GM18951 (cell line): ENCODE results near the gene DNAH14.
"Not testable (repeated sequence)": the region's sequence is repeated elsewhere in the genome, so short reads cannot be mapped to it uniquely, and the experiment has no call there.

Experiments
- POLR2A ChIP-seq: IDR thresholded peaks from 4 replicates; pipeline ENCODE4 v1.6.1; 2011; ENCODE audit warnings: mild to moderate bottlenecking; ENCODE audit not compliant: insufficient read length, insufficient read depth; ENCODE audit errors: extremely low read depth
- in situ Hi-C: fragments of 300-500 bp; cut with MboI; formaldehyde crosslinking; loops from one replicate; pipeline ENCODE4 v1.12.0; 2022; ENCODE audit warnings: low sequenced_read_pairs, mixed read lengths, inconsistent platforms; ENCODE audit not compliant: unreplicated experiment

Gene DNAH14

DNA sequence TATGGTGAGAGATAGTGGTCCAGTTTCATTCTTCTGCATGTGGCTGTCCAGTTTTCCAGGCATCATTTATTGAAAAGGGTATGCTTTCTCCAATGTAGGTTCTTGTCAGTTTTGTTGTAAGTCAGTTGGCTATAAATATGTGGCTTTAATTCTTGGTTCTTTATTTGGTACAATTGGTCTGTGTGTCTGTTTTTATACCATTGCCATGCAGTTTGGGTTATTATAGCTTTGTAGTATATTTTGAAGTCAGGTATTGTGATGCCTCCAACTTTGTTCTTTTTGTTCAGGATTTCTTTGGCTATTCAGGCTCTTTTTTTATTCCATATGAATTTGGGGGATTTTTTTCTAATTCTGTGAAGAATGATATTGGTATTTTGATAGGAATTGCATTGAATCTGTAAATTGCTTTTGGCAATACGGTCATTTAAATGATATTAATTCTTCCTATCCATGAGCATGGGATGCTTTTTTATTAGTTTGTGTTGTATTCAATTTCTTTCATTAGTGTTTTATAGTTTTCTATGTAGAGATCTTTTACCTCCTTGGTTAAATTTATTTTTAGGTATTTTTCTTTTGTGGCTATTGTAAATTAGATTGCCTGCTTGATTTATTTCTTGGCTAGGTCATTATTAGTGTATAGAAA is 3.3 kb downstream of the DNAH14 start:
- TF ChIP-seq POLR2A: no peak
- in situ Hi-C loops: no loop called here

GRCh38 chr1:224933584-224933983 is 4.1 kb downstream of the DNAH14 start:
- in situ Hi-C loops: no loop called here
- no peak for TF ChIP-seq POLR2A

DNA sequence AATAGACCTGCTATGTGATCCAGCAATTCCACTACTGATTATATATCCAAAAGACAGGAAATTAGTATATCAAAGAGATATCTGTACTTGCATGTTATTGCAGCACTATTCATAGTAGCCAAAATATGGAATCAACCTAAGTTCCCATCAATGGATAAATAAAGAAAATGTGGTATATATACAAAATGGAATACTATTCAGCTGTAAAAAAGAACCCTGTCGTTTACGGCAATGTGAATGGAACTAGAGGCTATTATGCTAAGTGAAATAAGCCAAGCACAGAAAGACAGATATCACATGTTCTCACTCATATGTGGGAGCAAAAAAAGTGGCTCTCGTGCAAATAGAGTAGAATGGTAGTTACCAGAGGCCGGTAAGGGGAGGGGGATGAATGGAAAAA is 9.2 kb downstream of the DNAH14 start:
- no peak for TF ChIP-seq POLR2A
- in situ Hi-C loops: no loop called here

DNA sequence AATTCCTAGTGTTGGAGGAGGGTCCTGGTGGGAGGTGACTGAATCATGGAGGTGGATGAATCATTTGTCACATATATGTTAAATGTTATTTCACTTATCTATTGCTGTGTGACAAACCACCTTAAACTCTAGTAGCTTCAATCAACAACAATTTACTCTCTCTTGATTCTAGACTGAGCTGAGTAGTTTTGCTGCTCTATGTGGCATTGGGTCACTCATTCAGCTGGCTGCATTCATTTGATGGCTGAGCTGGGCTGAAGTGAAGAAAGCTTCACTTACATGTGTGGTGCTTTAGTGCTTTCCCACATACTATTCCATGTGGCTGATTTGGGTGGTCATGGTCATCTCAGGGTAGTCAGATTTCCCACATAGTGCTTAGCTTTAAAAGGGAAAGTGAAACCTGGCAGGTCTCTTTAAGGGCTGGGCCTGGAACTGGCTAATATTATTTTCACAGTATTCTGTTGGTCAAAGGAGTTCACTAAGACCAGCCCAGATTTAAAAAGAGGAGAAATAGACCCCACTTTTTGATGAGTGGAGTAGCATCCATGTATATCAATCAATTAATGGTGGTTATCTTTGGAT is 10.5 kb downstream of the DNAH14 start:
- no peak for TF ChIP-seq POLR2A
- in situ Hi-C loops: no loop called here

DNA sequence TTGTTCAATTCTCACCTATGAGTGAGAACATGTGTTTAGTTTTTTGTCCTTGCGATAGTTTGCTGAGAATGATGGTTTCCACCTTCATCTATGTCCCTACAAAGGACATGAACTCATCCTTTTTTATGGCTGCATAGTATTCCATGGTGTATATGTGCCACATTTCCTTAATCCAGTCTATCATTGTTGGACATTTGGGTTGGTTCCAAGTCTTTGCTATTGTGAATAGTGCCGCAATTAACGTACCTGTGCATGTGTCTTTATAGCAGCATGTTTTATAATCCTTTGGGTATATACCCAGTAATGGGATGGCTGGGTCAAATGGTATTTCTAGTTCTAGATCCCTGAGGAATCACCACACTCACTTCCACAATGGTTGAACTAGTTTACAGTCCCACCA is 11.3 kb downstream of the DNAH14 start:
- in situ Hi-C loops: not testable (repeated sequence)

DNA sequence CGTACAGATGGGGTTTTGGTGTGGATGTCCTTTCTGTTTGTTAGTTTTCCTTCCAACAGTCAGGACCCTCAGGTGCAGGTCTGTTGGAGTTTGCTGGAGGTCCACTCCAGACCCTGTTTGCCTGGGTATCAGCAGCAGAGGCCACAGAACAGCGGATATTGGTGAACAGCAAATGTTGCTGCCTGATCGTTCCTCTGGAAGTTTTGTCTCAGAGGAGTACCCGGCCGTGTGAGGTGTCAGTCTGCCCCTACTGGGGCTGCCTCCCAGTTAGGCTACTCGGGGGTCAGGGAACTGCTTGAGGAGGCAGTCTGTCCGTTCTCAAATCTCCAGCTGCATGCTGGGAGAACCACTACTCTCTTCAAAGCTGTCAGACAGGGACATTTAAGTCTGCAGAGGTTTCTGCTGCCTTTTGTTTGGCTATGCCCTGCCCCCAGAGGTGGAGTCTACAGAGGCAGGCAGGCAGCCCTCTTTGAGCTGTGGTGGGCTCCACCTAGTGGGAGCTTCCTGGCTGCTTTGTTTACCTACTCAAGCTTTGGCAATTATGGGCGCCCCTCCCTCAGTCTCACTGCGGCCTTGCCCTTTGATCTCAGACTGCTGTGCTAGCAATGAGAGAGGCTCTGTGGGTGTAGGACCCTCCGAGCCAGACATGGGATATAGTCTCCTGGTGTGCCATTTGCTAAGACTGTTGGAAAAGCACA is 16.3 kb downstream of the DNAH14 start:
- in situ Hi-C loops: loop anchor here (5.0 kb wide), 1 partner anchor 117 kb away; no protein-coding TSS in a partner anchor

- in situ Hi-C loops: loop anchor here (5.0 kb wide), 1 partner anchor 116 kb away; no protein-coding TSS in a partner anchor
These were observed 16.8 kb downstream of the DNAH14 start for GRCh38 chr1:224946349-224946691.

GRCh38 chr1:224957696-224958095 is 28.2 kb downstream of the DNAH14 start:
- TF ChIP-seq POLR2A: no peak
- in situ Hi-C loops: no loop called here

DNA sequence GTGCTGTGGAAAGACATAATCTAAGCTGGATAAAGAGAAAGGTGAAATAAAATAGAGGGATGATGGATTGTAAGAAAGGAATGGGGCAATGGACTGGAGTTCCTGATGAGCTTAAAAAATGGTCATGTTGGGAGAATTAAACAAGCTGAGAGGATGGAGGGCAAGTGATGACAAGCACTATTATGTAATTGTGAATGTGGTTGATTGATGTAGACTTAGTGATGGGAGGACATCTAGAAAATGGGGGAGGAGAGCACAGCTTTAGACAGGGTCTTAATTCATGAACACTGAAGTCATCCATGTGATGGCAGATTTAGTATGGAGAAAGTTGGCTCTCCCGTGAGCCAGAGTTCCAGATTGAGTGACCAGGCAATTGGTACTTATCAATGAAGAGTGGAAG is 29.0 kb downstream of the DNAH14 start:
- TF ChIP-seq POLR2A: no peak
- in situ Hi-C loops: no loop called here

GRCh38 chr1:224959115-224959514 is 29.6 kb downstream of the DNAH14 start:
- TF ChIP-seq POLR2A: no peak
- in situ Hi-C loops: no loop called here

DNA sequence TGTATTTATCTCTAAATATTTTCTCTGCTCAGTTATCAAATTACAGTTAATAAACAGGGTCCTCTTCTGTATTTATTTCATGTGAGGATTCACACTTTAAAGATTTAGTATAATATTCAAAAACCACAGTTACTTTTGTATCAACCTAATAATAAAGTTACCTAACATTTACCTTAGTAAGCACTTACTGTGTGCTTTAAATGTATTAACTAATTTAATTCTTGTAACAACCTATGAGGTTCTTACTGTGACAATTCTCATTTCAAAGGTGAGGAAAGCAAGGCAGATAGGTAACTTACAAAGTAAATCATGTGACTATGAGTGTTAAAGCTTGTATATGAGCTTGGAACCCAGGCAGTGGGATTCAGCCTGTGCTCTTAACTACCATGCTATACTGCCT is 30.2 kb downstream of the DNAH14 start:
- in situ Hi-C loops: no loop called here
- TF ChIP-seq POLR2A: no peak

DNA sequence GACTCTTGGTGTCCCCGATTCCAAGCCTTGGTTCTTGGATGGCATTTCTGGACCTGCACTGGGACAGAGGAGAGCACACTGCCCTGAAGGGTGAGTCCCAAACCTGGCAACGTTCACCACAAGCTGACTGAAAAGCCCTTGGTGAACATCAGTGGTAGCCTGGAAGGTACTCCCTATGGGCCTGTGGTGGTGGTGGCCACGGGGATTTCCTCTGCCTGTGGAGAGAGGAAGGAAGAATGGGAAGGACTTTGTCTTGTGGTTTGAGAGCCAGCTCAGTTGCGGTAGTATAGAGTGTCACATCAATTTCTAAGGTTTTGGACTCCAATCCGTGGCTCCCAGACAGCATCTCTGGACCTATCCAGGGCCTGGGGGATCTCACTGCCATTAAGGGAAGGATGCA is 50.7 kb downstream of the DNAH14 start:
- in situ Hi-C loops: no loop called here

DNA sequence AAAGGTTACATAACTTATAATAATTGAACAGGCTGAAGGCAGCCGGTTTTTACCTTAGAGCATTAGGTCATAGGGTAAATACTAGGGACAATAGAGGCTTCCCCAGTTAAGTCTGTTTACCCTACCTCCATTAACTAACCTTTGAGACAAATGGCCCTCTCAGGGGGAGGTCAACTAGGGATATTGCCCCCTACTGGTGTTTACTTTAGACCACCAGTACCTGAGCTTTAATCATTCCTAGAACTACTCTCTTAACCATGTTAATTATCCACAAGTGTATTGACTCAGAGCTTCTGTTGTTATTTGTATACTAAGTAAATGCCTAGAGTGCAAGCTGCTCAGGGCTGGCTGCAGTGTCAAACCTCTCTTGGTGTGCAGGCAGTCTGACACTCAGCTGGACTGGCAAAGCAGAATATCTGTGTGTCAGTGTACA is 52.5 kb downstream of the DNAH14 start:
- in situ Hi-C loops: not testable (repeated sequence)

More for the DNA sequence above, 50.7 kb downstream of the DNAH14 start:
- TF ChIP-seq POLR2A: no peak

- in situ Hi-C loops: no loop called here
- no peak for TF ChIP-seq POLR2A
These were observed 58.6 kb downstream of the DNAH14 start for GRCh38 chr1:224988042-224988441.
